HTR-8/SVneo (cell line): Measurements from ENCODE around the gene TMC4.

Experiments used
- DNase-seq: peaks from one replicate; pipeline ENCODE4 v3.0.0; 2011; ENCODE audit warnings: low spot score, mixed read lengths; ENCODE audit not compliant: insufficient read length
- FAIRE-seq: peaks from 2 replicates; lab custom pipeline; 2011; peaks lifted over from hg19 to GRCh38; lab: Jason Lieb, UNC

TMC4 gene

GRCh38 chr19:54159352-54160181 is 13.4 kb downstream of the TMC4 start, which contains the start of gene LENG1:
Gene LENG1 (minus strand): TSS chr19:54159721. CDS start chr19:54159695, 26 bp downstream.
- FAIRE-seq = peak; percentile 99
- DNase-seq = peak; percentile 99

- no peak for FAIRE-seq
Measured at GRCh38 chr19:54158812-54159351, 14.1 kb downstream of the TMC4 start.

GRCh38 chr19:54156953-54157352 is 16.0 kb downstream of the TMC4 start:
- FAIRE-seq = no peak
- DNase-seq = no peak

More at GRCh38 chr19:54158812-54159351, 14.1 kb downstream of the TMC4 start:
- DNase-seq = no peak

GRCh38 chr19:54156490-54156889 is 16.5 kb downstream of the TMC4 start:
- FAIRE-seq = no peak
- no peak for DNase-seq

GRCh38 chr19:54155694-54156093 is 17.3 kb downstream of the TMC4 start:
- FAIRE-seq = no peak
- DNase-seq = no peak

GRCh38 chr19:54154603-54155345 is 18.2 kb downstream of the TMC4 start:
- FAIRE-seq (no peak), DNase-seq (no peak)

- DNase-seq (no peak), FAIRE-seq (no peak)
Measured at GRCh38 chr19:54153731-54154326, 19.1 kb downstream of the TMC4 start.

- DNase-seq = no peak
- FAIRE-seq = no peak
Measured at GRCh38 chr19:54152878-54153524, 20.0 kb downstream of the TMC4 start.

GRCh38 chr19:54152267-54152666 is 20.7 kb downstream of the TMC4 start:
- FAIRE-seq (no peak), DNase-seq (no peak)

- no peak for DNase-seq
- no peak for FAIRE-seq
Measured at GRCh38 chr19:54151362-54152035, 21.5 kb downstream of the TMC4 start.

GRCh38 chr19:54149021-54149812 is 23.7 kb downstream of the TMC4 start:
- FAIRE-seq (no peak), DNase-seq (no peak)

GRCh38 chr19:54148158-54148557 is 24.8 kb downstream of the TMC4 start:
- FAIRE-seq (no peak), DNase-seq (no peak)

- DNase-seq = no peak
- FAIRE-seq = no peak
Measured at GRCh38 chr19:54147676-54148075, 25.3 kb downstream of the TMC4 start.

GRCh38 chr19:54145541-54146158 is 27.3 kb downstream of the TMC4 start:
- DNase-seq = no peak
- FAIRE-seq = no peak

- DNase-seq = no peak
- FAIRE-seq = no peak
Measured at GRCh38 chr19:54142166-54142780, 30.7 kb downstream of the TMC4 start.

- FAIRE-seq (no peak), DNase-seq (no peak)
Measured at GRCh38 chr19:54141356-54141755, 31.6 kb downstream of the TMC4 start.

- DNase-seq (no peak), FAIRE-seq (no peak)
Measured at GRCh38 chr19:54138489-54139256, 34.3 kb downstream of the TMC4 start.
